Adipocyte (in vitro differentiated cells): ENCODE measurements around the gene HSPG2.
"Not testable (repeated sequence)": the region's sequence is repeated elsewhere in the genome, so short reads cannot be mapped to it uniquely, and the experiment has no call there.

Experiments
- DNase-seq: peaks from one replicate; pipeline ENCODE4 v3.0.0-alpha.2; 2015; ENCODE audit warnings: low read depth
- H3K27me3 ChIP-seq: replicated peaks from 2 replicates; pipeline ENCODE4 v1.7.0; 2013; ENCODE audit warnings: mild to moderate bottlenecking, low read length, moderate library complexity; ENCODE audit not compliant: control insufficient read depth, insufficient read depth
- H3K36me3 ChIP-seq: 2 replicates; pipeline ENCODE4 v1.7.0; 2013; ENCODE audit warnings: low read length, mild to moderate bottlenecking, moderate library complexity; ENCODE audit not compliant: control insufficient read depth, insufficient read depth, severe bottlenecking
- H3K4me1 ChIP-seq: 2 replicates; pipeline ENCODE4 v1.7.0; 2013; ENCODE audit warnings: mild to moderate bottlenecking, low read length, moderate library complexity; ENCODE audit not compliant: control insufficient read depth, insufficient read depth
- H3K4me3 ChIP-seq: 2 replicates; pipeline ENCODE4 v1.7.0; 2013; ENCODE audit warnings: mild to moderate bottlenecking, low read length, moderate library complexity
- H3K9ac ChIP-seq: 2 replicates; pipeline ENCODE4 v1.7.0; 2013; ENCODE audit warnings: mild to moderate bottlenecking, low read length, moderate library complexity
- H3K9me3 ChIP-seq: 2 replicates; pipeline ENCODE4 v1.7.0; 2013; ENCODE audit warnings: mild to moderate bottlenecking, low read length, moderate library complexity; ENCODE audit not compliant: control insufficient read depth

HSPG2 gene

DNA sequence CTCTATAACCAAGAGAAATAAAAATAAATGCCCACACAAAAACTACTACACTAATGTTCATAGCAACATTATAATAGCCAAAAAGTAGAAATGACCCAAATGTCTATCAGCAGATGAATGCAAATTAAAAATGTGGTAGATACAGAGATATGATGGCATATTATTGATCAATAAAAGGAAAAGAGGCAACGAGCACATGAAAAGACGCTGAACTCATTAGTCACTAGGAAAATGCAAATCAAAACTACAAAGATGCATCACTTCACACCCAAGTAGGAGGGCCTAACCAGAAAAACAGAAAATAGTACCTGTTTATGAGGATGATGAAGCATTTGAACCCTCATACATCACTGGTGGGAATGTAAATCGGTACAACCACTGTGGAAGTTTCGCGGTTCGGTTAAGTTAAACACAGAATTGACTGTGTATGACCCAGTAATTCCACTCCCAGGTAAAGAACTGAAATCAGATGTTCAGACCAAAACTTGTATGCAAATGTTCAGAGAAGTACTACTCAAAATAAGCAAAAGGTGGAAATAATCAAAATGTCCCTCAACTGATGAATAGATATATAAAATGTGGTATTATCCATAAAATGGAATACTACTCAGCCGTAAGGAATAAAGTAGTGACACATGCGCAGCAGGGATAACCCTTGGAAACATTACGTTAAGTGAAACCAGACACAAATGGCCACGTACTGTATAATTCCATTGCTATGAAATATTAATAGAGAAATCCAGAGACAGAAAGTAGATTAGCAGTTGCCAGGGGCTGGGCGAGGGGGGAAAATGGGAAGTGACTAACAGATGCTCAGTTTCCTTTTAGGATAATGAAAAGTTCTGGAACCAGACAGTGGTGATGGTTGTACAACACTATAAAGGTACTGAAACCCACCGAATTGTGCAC lies 157.2 kb downstream of the HSPG2 start:
- Histone ChIP-seq H3K27me3 (no peaks in the 10 kb centered on the region), H3K9ac (no peak overlapping the region), H3K4me1 (peaks cover 9% of the 10 kb centered on the region), H3K9me3 (no peaks in the 10 kb centered on the region), H3K36me3 (no peaks in the 10 kb centered on the region), H3K4me3 (no peak overlapping the region)
- DNase-seq: no peak

DNA sequence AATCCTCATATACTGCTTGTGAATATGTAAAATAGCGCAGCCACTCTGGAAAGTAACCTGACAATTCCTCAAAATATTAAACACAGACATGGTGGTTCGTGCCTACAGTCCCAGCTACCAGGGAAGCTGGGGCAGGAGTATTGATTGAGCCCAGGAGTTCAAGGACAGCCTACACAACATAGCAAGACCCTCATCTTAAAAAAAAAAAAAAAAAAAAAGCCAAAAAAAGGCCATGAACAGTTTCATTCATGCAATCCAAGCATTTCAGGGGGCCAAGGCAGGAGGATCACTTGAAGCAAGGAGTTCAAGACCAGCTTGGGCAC lies 158.7 kb downstream of the HSPG2 start:
- H3K4me1 ChIP-seq: peaks cover 9% of the 10 kb centered on the region
- DNase-seq: no peak
- H3K9me3 ChIP-seq: no peaks in the 10 kb centered on the region
- no peaks in the 10 kb centered on the region for H3K27me3 ChIP-seq
- no peak overlapping the region for H3K9ac ChIP-seq
- no peak overlapping the region for H3K4me3 ChIP-seq
- H3K36me3 ChIP-seq: no peaks in the 10 kb centered on the region

GRCh38 chr1:21776925-21777324 lies 160.2 kb downstream of the HSPG2 start:
- not testable (repeated sequence) for H3K4me3 ChIP-seq, DNase-seq, H3K9me3 ChIP-seq, H3K4me1 ChIP-seq, H3K36me3 ChIP-seq, H3K27me3 ChIP-seq, H3K9ac ChIP-seq

GRCh38 chr1:21775985-21776562 lies 161.0 kb downstream of the HSPG2 start:
- no peak overlapping the region for H3K9ac ChIP-seq
- DNase-seq: peak; percentile 64
- H3K36me3 ChIP-seq: no peaks in the 10 kb centered on the region
- H3K9me3 ChIP-seq: no peaks in the 10 kb centered on the region
- no peaks in the 10 kb centered on the region for H3K27me3 ChIP-seq
- H3K4me1 ChIP-seq: peaks cover 9% of the 10 kb centered on the region
- no peak overlapping the region for H3K4me3 ChIP-seq

DNA sequence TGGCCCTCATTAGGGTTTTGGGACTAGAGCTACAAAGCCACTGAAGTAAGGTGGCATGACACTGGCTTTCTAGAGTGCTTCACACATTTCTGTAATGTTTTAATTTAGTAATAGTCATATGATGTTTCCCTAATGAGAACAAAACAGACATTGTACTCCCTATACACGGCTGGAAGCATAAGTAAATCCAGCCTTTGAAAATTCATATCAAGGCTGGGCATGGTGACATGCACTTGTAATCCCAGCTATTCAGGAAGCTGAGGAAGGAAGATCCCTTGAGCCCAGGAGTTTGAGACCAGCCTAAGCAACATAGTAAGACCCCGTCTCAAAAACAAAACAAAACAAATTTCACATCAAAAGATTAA lies 161.6 kb downstream of the HSPG2 start:
- Histone ChIP-seq H3K4me1 (peaks cover 9% of the 10 kb centered on the region), H3K27me3 (no peaks in the 10 kb centered on the region), H3K9me3 (no peaks in the 10 kb centered on the region)

GRCh38 chr1:21774835-21775549 lies 162.1 kb downstream of the HSPG2 start:
- Histone ChIP-seq H3K36me3 (no peaks in the 10 kb centered on the region), H3K9me3 (no peaks in the 10 kb centered on the region), H3K9ac (no peak overlapping the region), H3K4me3 (no peak overlapping the region), H3K4me1 (peaks cover 4% of the 10 kb centered on the region), H3K27me3 (no peaks in the 10 kb centered on the region)
- no peak for DNase-seq

More for the DNA sequence above, 161.6 kb downstream of the HSPG2 start:
- Histone ChIP-seq H3K9ac (no peak overlapping the region), H3K4me3 (no peak overlapping the region), H3K36me3 (no peaks in the 10 kb centered on the region)
- no peak for DNase-seq

GRCh38 chr1:21773585-21773984 lies 163.5 kb downstream of the HSPG2 start:
- H3K27me3 ChIP-seq: no peaks in the 10 kb centered on the region
- DNase-seq: no peak
- peaks cover 8% of the 10 kb centered on the region for H3K4me1 ChIP-seq
- no peak overlapping the region for H3K9ac ChIP-seq
- no peak overlapping the region for H3K4me3 ChIP-seq
- no peaks in the 10 kb centered on the region for H3K9me3 ChIP-seq
- H3K36me3 ChIP-seq: no peaks in the 10 kb centered on the region
